Measurements from ENCODE around the gene EFNB1.

EFNB1 gene

GRCh38 chrX:68874076-68874475, 45.3 kb downstream of the EFNB1 start:
- no peak for DNase-seq (ENCODE audit: insufficient read length)
- no peak for TF ChIP-seq POLR2A (IDR thresholded peaks at IDR 0.05; ENCODE audit: low read depth, low read length)
- no peak for TF ChIP-seq POLR2AphosphoS5 (IDR thresholded peaks at IDR 0.05; ENCODE audit: low read depth, low read length)
- no peak for TF ChIP-seq TAF1 (IDR thresholded peaks at IDR 0.05; ENCODE audit: borderline replicate concordance, low read depth, low read length)

GRCh38 chrX:68876731-68877130, 47.9 kb downstream of the EFNB1 start:
- TF ChIP-seq POLR2A (IDR thresholded peaks at IDR 0.05; ENCODE audit: low read depth, low read length) (no peak), TAF1 (IDR thresholded peaks at IDR 0.05; ENCODE audit: borderline replicate concordance, low read depth, low read length) (no peak), POLR2AphosphoS5 (IDR thresholded peaks at IDR 0.05; ENCODE audit: low read depth, low read length) (no peak)
- DNase-seq (ENCODE audit: insufficient read length) (no peak), FAIRE-seq (no peak)

More at GRCh38 chrX:68874076-68874475, 45.3 kb downstream of the EFNB1 start:
- no peak for FAIRE-seq

DNA sequence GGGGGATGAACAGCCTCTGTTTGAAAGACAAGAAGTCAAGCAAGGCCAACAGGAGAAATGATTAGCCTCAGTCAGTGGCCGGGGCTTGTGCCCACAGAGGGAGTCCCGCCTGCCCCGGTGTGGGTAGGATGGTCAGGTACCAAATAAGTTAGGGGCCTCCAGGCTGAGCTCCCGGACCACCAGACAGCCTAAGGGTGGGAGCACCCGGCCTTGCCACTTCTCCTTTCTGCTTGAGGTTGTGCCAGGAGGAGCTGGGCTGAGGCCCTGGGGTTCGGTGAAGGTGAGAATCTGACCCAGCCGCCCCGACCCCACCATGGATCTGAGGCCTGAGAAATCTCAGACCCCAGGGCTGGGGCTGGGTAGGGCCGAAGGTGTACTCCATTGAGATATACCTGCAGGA, 48.8 kb downstream of the EFNB1 start:
- TF ChIP-seq TAF1 (IDR thresholded peaks at IDR 0.05; ENCODE audit: borderline replicate concordance, low read depth, low read length) (no peak), POLR2AphosphoS5 (IDR thresholded peaks at IDR 0.05; ENCODE audit: low read depth, low read length) (no peak), POLR2A (IDR thresholded peaks at IDR 0.05; ENCODE audit: low read depth, low read length) (no peak)
- FAIRE-seq: no peak
- no peak for DNase-seq (ENCODE audit: insufficient read length)

DNA sequence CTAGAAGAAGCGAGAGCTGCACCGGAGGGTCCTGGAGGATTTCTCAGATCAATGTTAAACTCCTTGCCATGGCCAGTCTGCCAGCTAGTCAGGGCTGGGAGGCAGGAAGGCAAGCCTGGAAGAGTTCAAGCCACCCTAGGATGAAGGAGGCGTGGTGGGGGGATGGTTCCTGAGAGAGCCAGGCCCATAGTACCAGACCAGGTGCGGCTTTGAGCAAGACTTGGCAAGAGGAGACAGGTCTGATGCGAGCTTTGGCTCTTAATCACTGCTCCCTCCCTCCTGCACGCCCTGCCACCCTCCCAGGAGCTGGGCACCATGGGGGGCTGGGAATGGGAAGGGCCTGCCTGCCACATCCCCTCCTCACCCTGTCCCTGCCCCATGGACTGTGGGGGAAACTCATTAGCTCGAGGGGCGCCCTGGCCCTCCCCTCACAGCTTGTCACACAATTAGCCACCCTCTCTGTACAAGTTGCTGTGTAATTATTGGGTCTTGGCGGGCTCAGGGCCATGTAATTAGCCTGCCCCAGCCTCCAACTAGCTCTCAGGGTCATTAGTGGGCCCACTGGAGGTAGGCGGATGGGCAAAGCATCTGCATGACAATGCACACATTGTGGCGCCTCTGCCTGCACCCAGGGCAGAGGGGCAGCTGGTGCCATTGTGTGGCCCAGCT, 50.3 kb downstream of the EFNB1 start:
- TF ChIP-seq TAF1 (IDR thresholded peaks at IDR 0.05; ENCODE audit: borderline replicate concordance, low read depth, low read length): no peak
- TF ChIP-seq POLR2AphosphoS5 (IDR thresholded peaks at IDR 0.05; ENCODE audit: low read depth, low read length): no peak
- no peak for TF ChIP-seq POLR2A (IDR thresholded peaks at IDR 0.05; ENCODE audit: low read depth, low read length)
- DNase-seq (ENCODE audit: insufficient read length) (no peak), FAIRE-seq (no peak)

DNA sequence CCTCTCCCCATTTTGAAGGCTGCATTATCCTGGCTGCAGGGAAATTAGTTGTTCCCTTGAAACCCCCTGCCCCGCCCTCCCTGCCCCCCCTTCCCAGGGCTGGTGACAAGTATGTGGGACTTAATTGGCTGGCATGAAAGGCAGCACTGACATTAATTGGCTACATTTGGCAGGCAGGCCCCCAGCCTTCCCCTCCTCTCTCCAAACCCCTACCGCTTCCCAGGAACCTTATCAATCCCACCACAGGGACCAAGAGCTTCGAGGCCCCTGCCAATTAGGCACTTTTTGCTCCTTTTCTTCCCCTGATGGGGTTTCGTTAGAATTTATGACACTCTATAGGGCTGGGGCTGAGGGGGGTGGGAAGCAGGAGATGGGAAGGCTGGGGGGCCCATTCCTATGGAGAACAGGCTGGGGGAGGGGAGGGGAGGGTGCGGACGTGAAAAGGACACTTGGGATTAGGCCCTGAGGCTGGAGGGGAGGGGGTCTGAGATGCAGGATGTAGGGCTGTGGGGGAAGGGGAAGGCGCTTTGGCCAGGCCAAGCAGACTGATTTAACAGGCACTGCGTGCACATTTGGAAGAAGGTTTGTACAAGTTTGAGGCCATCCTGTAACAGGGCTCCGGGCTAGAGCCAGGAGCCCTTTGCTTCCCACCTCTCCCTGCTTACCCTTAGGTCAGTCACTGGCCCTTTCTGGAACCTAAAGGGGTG, 52.2 kb downstream of the EFNB1 start:
- FAIRE-seq: no peak

GRCh38 chrX:68881911-68882310, 53.1 kb downstream of the EFNB1 start:
- FAIRE-seq (no peak), DNase-seq (ENCODE audit: insufficient read length) (no peak)
- TF ChIP-seq TAF1 (IDR thresholded peaks at IDR 0.05; ENCODE audit: borderline replicate concordance, low read depth, low read length) (no peak), POLR2A (IDR thresholded peaks at IDR 0.05; ENCODE audit: low read depth, low read length) (no peak), POLR2AphosphoS5 (IDR thresholded peaks at IDR 0.05; ENCODE audit: low read depth, low read length) (no peak)

More for the DNA sequence above, 52.2 kb downstream of the EFNB1 start:
- DNase-seq (ENCODE audit: insufficient read length): no peak
- TF ChIP-seq POLR2A (IDR thresholded peaks at IDR 0.05; ENCODE audit: low read depth, low read length) (no peak), TAF1 (IDR thresholded peaks at IDR 0.05; ENCODE audit: borderline replicate concordance, low read depth, low read length) (no peak), POLR2AphosphoS5 (IDR thresholded peaks at IDR 0.05; ENCODE audit: low read depth, low read length) (no peak)

DNA sequence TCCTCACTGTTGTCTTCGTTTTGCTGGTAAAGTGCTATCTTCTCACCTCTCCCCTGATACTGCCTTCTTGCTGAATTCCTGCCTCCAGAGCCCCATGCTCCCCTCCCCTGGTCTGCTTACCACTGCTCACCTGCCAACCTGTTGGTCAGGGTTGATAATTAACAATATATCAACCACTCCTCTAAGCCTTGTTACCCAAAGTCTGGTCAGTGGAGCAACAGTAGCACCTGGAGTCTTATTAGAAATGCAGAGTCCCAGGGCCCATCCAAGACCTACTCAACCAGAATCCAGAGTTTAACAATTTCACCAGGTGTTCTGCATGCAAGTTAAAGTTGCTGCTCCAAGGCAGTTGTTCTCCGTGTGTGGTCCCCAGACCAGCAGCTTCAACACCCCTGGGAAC, 55.0 kb downstream of the EFNB1 start:
- DNase-seq (ENCODE audit: insufficient read length): no peak
- FAIRE-seq: no peak
- no peak for TF ChIP-seq POLR2A (IDR thresholded peaks at IDR 0.05; ENCODE audit: low read depth, low read length)
- no peak for TF ChIP-seq TAF1 (IDR thresholded peaks at IDR 0.05; ENCODE audit: borderline replicate concordance, low read depth, low read length)

GRCh38 chrX:68889249-68889648, 60.4 kb downstream of the EFNB1 start:
- DNase-seq (ENCODE audit: insufficient read length) (no peak), FAIRE-seq (no peak)
- no peak for TF ChIP-seq POLR2AphosphoS5 (IDR thresholded peaks at IDR 0.05; ENCODE audit: low read depth, low read length)
- no peak for TF ChIP-seq TAF1 (IDR thresholded peaks at IDR 0.05; ENCODE audit: borderline replicate concordance, low read depth, low read length)
- TF ChIP-seq POLR2A (IDR thresholded peaks at IDR 0.05; ENCODE audit: low read depth, low read length): no peak
